Measurements from ENCODE around the gene PEX7. TPM values are rescaled to one million over a fixed set of nuclear protein-coding genes. Genes with fewer than 3 reads are reported as not detected.

Gene PEX7
- total RNA-seq, 2 experiments from 2014 or later: 2.0 to 3.4 TPM

- Histone ChIP-seq H3K4me3 (ENCODE audit: low read length) (no peak overlapping the region), H3K27ac (ENCODE audit: low read depth in 1 of 2, low read length in 2 of 2) (no peak overlapping the region), H3K4me1 (ENCODE audit: insufficient read depth, low read length) (no peaks in the 10 kb centered on the region), H3K9me3 (ENCODE audit: control insufficient read depth in 1 of 2, insufficient read depth in 1 of 2, low read length in 2 of 2) (no peaks in the 10 kb centered on the region), H3K36me3 (ENCODE audit: insufficient read depth, low read length) (no peaks in the 10 kb centered on the region), H3K27me3 (ENCODE audit: control insufficient read depth in 1 of 2, insufficient read depth in 2 of 2, low read length in 2 of 2) (peaks cover 5% of the 10 kb centered on the region in 2 experiments)
- H3K27me3 Mint-ChIP-seq: peaks cover 32% of the 10 kb centered on the region
- intact Hi-C loops (cut with DNase I, micrococcal nuclease): no loop called here
- H3K4me3 Mint-ChIP-seq: no peak overlapping the region
- H3K9me3 Mint-ChIP-seq: no peaks in the 10 kb centered on the region
- H3K27ac Mint-ChIP-seq: no peak overlapping the region
- ATAC-seq (ENCODE audit: poor library complexity): no peak
- no peaks in the 10 kb centered on the region for H3K36me3 Mint-ChIP-seq (ENCODE audit: low read depth)
- no peak for DNase-seq
- H3K4me1 Mint-ChIP-seq (ENCODE audit: low read depth): no peaks in the 10 kb centered on the region
- ChIA-PET CTCF (no interaction called here), POLR2A (no interaction called here)
- no peak for TF ChIP-seq CTCF (IDR thresholded peaks at IDR 0.05)
Measured at GRCh38 chr6:136962661-136963060, 140.3 kb downstream of the PEX7 start.

GRCh38 chr6:136963259-136963658, 140.9 kb downstream of the PEX7 start:
- H3K4me3 Mint-ChIP-seq: no peak overlapping the region
- peaks cover 9% of the 10 kb centered on the region in 2 experiments for H3K27me3 ChIP-seq (ENCODE audit: control insufficient read depth in 1 of 2, insufficient read depth in 2 of 2, low read length in 2 of 2)
- no peak overlapping the region for H3K4me3 ChIP-seq (ENCODE audit: low read length)
- H3K9me3 ChIP-seq (ENCODE audit: control insufficient read depth in 1 of 2, insufficient read depth in 1 of 2, low read length in 2 of 2): no peaks in the 10 kb centered on the region
- ATAC-seq (ENCODE audit: poor library complexity): no peak
- H3K4me1 Mint-ChIP-seq (ENCODE audit: low read depth): no peaks in the 10 kb centered on the region
- H3K36me3 ChIP-seq (ENCODE audit: insufficient read depth, low read length): no peaks in the 10 kb centered on the region
- ChIA-PET POLR2A (no interaction called here), CTCF (no interaction called here)
- peaks cover 38% of the 10 kb centered on the region for H3K27me3 Mint-ChIP-seq
- no peak for DNase-seq
- H3K27ac ChIP-seq (ENCODE audit: low read depth in 1 of 2, low read length in 2 of 2): no peak overlapping the region
- intact Hi-C loops (cut with DNase I, micrococcal nuclease): no loop called here
- no peaks in the 10 kb centered on the region for H3K36me3 Mint-ChIP-seq (ENCODE audit: low read depth)
- TF ChIP-seq CTCF (IDR thresholded peaks at IDR 0.05): no peak
- peaks cover 4% of the 10 kb centered on the region for H3K4me1 ChIP-seq (ENCODE audit: insufficient read depth, low read length)
- H3K9me3 Mint-ChIP-seq: no peaks in the 10 kb centered on the region
- H3K27ac Mint-ChIP-seq: no peak overlapping the region

Other genes with a start within 250 kb of the PEX7 start
- 10 to 100 TPM; 12.9 to 14.1 TPM for gene MAP3K5, start 30.1 kb upstream of the PEX7 start, total RNA-seq
- gene SLC35D3, start 99.7 kb downstream of the PEX7 start, total RNA-seq: not detected
- gene IL20RA, start 222.4 kb downstream of the PEX7 start, total RNA-seq: not detected

All from CD4-positive, alpha-beta T cell (primary cell).